GM23248 (cell line): ENCODE results near the gene KLHL36.

Experiments
- EZH2 ChIP-seq: fragments of 200-600 bp; sonication (generic); IDR thresholded peaks from 2 replicates; pipeline ENCODE4 v1.6.1; 2018; ENCODE audit warnings: antibody characterized with exemption, mild to moderate bottlenecking; ENCODE audit not compliant: insufficient read depth, poor library complexity, severe bottlenecking
- EZH2phosphoT487 ChIP-seq: fragments of 200-600 bp; sonication (generic); IDR thresholded peaks from 2 replicates; pipeline ENCODE4 v1.6.1; 2018; ENCODE audit warnings: antibody characterized with exemption, moderate library complexity, mild to moderate bottlenecking, low read depth; ENCODE audit not compliant: insufficient read depth

GRCh38 chr16:84629580-84629979, 18.7 kb upstream of the KLHL36 start:
- no peak for TF ChIP-seq EZH2phosphoT487
- no peak for TF ChIP-seq EZH2
